Measurements from ENCODE around the gene LRRC8C.
"Not testable (repeated sequence)": the region's sequence is repeated elsewhere in the genome, so short reads cannot be mapped to it uniquely, and the experiment has no call there.

LRRC8C gene

DNA sequence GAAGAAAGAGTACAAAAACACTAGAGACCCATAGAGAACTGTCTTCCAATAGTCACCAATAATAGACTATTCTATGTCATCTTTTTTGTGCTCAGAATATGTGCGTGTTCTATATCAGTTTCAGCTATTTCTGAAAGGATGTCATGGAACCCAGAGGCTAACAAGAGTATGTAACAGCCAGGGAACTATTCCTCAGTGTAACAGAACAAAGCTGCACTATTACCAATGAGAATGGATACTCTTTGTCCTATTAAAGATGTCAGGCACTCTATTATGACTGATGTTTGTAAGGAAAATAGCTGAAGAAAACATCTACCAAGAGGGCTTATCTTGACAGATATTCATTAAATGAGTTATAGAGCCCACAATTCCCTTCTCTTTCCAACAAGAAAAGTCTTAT, 8.6 kb upstream of the LRRC8C start:
- in situ Hi-C loops (cut with MboI; ENCODE audit: low pct_unique_long_range_greater_than_20kb, low sequenced_read_pairs, unreplicated experiment), result no loop called here
- DNase-seq (ENCODE audit: low spot score), result no peak
- TF ChIP-seq, protein P1, sequence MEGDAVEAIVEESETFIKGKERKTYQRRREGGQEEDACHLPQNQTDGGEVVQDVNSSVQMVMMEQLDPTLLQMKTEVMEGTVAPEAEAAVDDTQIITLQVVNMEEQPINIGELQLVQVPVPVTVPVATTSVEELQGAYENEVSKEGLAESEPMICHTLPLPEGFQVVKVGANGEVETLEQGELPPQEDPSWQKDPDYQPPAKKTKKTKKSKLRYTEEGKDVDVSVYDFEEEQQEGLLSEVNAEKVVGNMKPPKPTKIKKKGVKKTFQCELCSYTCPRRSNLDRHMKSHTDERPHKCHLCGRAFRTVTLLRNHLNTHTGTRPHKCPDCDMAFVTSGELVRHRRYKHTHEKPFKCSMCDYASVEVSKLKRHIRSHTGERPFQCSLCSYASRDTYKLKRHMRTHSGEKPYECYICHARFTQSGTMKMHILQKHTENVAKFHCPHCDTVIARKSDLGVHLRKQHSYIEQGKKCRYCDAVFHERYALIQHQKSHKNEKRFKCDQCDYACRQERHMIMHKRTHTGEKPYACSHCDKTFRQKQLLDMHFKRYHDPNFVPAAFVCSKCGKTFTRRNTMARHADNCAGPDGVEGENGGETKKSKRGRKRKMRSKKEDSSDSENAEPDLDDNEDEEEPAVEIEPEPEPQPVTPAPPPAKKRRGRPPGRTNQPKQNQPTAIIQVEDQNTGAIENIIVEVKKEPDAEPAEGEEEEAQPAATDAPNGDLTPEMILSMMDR (IDR thresholded peaks at IDR 0.05; ENCODE audit: extremely low read depth, insufficient read depth, missing control alignments), result no peak

DNA sequence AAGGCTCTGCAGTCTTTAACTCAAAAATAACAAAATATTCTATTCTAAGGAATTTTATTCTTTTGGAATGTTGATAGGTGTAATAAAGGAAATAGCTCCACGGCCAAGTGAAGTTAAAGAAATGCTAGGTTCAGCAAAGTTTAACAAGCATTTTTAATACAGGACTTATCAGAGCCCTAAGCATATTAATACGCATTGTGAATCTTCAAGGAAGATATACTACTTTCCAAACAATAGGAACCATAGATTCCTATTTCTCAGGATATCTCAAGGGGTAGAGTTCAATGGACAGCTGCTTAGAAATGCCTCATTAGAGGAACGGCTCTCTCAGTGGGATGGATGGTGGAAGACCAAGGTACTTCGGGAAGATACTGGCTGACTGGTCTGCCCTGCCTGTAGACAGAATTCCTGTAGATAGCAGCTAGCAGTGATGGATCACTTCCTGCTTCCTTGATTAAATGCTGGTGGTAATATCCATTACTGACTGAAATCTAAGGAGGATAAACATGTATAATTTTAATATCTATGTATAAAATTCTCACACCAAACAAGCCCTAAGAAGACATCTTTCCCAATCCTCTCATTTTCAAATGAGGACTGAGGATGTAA, 8.1 kb upstream of the LRRC8C start:
- TF ChIP-seq, protein P1 (IDR thresholded peaks at IDR 0.05; ENCODE audit: extremely low read depth, insufficient read depth, missing control alignments), result no peak
- DNase-seq (ENCODE audit: low spot score), result no peak
- in situ Hi-C loops (cut with MboI; ENCODE audit: low pct_unique_long_range_greater_than_20kb, low sequenced_read_pairs, unreplicated experiment), result loop anchor here (25.0 kb wide), 2 partner anchors 137 to 362 kb away; partner anchors contain the start of gene ZNF326

DNA sequence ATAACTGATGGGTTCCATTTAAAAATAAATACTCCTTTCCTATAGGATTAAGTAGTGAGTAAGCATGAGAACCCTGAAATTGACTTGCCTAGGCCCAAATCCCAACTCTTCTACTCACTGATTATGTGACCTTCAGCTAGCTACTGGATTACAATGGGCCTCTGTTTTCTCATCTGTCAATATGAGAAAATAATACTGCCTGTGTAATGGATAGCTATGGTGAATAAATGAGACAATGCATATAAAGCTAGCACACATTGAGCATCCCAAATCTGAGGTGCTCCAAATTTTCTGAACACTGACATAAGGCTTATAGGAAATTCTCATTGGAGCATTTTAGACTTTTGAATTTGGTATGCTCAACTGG, 5.3 kb upstream of the LRRC8C start:
- TF ChIP-seq, protein P1 (IDR thresholded peaks at IDR 0.05; ENCODE audit: extremely low read depth, insufficient read depth, missing control alignments), result no peak
- in situ Hi-C loops (cut with MboI; ENCODE audit: low pct_unique_long_range_greater_than_20kb, low sequenced_read_pairs, unreplicated experiment), result loop anchor here (25.0 kb wide), 2 partner anchors 135 to 360 kb away; partner anchors contain the start of gene ZNF326
- no peak for DNase-seq (ENCODE audit: low spot score)

DNA sequence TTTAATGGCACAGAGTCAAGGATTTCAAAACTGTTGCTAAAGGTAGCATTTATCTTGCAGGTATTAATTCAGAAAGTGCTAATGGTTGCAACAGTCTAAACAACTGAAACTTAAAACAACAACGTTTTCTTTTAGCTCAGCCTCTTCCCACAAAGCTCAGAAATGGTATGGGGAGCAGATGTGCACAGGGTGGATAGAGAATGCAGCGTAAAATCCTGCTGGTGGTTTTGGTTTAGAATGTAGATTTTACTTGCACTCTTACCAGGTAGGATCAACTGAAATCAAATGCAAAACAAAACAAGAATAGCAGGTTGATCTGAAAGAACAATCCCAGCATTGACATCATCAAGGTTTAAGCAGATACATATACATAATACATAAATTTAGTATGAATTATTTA, 3.8 kb upstream of the LRRC8C start:
- TF ChIP-seq, protein P1 (IDR thresholded peaks at IDR 0.05; ENCODE audit: extremely low read depth, insufficient read depth, missing control alignments), result no peak
- in situ Hi-C loops (cut with MboI; ENCODE audit: low pct_unique_long_range_greater_than_20kb, low sequenced_read_pairs, unreplicated experiment), result loop anchor here (25.0 kb wide), 2 partner anchors 133 to 358 kb away; partner anchors contain the start of gene ZNF326
- no peak for DNase-seq (ENCODE audit: low spot score)

DNA sequence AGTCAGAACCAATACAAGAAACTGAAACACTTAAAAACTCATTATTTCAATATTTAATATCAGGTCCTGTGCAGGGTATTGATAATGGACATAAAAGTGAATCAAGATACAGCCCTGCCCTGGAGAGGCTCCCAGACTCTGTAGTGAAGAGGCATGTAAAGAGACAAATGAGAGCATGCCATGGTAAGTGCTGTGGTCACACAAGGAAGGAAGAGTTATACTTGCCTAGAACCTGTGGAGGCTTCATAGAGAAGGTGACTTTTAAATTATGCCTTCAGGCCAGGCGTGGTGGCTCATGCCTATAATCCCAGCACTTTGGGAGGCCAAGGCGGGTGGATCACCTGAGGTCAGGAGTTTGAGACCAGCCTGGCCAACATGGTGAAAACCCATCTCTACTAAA, 3.3 kb upstream of the LRRC8C start:
- not testable (repeated sequence) for DNase-seq (ENCODE audit: low spot score)
- in situ Hi-C loops (cut with MboI; ENCODE audit: low pct_unique_long_range_greater_than_20kb, low sequenced_read_pairs, unreplicated experiment), result loop anchor here (25.0 kb wide), 2 partner anchors 133 to 358 kb away; partner anchors contain the start of gene ZNF326

DNA sequence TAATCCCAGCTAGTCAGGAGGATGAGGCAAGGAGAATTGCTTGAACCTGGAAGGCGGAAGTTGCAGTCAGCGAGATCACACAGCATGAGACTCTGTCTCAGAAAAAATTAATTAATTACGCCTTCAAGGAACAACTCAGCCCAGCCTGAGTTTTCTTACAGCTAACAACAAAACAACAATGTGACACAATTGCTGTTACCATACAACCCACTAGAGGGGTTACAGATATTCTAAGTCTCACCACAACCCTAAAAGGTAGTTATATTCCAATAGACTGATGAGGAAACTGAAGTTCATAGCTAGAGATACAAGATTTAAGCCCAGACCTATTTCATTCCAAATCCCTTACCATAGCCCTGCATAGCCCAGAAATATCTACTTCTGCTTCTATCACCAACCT, 2.9 kb upstream of the LRRC8C start:
- in situ Hi-C loops (cut with MboI; ENCODE audit: low pct_unique_long_range_greater_than_20kb, low sequenced_read_pairs, unreplicated experiment), result loop anchor here (25.0 kb wide), 2 partner anchors 132 to 357 kb away; partner anchors contain the start of gene ZNF326
- TF ChIP-seq, protein P1 (IDR thresholded peaks at IDR 0.05; ENCODE audit: extremely low read depth, insufficient read depth, missing control alignments), result no peak
- no peak for DNase-seq (ENCODE audit: low spot score)

DNA sequence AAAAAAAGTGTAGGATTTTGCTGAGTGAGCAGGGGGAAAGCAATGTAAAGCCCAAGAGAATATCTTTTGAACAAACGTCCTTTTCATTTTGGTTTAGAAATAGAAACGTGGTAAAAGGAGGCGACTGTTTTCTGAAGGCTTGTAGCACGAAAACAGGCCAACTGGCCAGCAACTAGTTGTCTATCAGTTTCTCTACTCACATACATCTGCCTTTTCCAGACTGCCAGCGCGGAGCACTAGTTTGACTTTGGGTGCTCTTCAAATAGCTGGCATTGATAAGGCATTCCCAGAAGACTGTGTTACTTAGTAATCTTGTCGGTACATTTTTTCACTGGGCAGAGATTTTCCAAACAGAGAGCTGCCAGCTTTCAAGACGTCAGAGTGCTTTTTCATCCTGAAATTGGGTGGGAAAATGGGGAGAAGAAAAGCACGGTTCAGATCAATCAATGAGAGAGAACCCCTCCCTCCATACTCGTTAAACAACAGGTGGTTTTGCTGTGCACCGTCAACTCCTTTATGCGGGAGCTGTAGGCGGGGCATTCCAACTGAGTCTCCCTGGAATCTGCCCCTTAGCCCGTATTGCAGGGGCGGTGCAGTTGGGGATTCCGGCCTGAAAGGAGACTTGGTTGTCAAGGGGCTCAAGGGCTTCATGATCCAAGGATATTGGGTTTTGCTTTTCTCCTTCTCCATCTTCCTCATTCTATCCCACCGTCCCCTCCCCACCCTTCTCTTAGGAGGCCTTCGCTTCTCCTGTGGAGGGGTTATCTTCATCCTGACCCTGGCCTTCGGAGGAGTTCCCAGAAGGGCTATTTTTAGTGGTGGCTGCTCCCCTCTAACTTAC, 884 bp upstream of the LRRC8C start:
- in situ Hi-C loops (cut with MboI; ENCODE audit: low pct_unique_long_range_greater_than_20kb, low sequenced_read_pairs, unreplicated experiment), result loop anchor here (25.0 kb wide), 2 partner anchors 130 to 355 kb away; partner anchors contain the start of gene ZNF326
- DNase-seq (ENCODE audit: low spot score), result no peak
- TF ChIP-seq, protein P1 (IDR thresholded peaks at IDR 0.05; ENCODE audit: extremely low read depth, insufficient read depth, missing control alignments), result no peak
